GM19023 (cell line): Measurements from ENCODE around the gene SPAG9.
"Not testable (repeated sequence)": the region's sequence is repeated elsewhere in the genome, so short reads cannot be mapped to it uniquely, and the experiment has no call there.

Experiments used
- ATAC-seq: cut with Tn5 transposase; IDR thresholded peaks from one replicate; pipeline ENCODE4 v1.9.1; 2021; ENCODE audit warnings: mild to moderate bottlenecking, moderate library complexity; ENCODE audit not compliant: unreplicated experiment

Gene SPAG9

GRCh38 chr17:50943575-50943933, 177.1 kb downstream of the SPAG9 start:
- ATAC-seq: no peak

GRCh38 chr17:50941676-50942048, 179.0 kb downstream of the SPAG9 start:
- ATAC-seq: not testable (repeated sequence)

DNA sequence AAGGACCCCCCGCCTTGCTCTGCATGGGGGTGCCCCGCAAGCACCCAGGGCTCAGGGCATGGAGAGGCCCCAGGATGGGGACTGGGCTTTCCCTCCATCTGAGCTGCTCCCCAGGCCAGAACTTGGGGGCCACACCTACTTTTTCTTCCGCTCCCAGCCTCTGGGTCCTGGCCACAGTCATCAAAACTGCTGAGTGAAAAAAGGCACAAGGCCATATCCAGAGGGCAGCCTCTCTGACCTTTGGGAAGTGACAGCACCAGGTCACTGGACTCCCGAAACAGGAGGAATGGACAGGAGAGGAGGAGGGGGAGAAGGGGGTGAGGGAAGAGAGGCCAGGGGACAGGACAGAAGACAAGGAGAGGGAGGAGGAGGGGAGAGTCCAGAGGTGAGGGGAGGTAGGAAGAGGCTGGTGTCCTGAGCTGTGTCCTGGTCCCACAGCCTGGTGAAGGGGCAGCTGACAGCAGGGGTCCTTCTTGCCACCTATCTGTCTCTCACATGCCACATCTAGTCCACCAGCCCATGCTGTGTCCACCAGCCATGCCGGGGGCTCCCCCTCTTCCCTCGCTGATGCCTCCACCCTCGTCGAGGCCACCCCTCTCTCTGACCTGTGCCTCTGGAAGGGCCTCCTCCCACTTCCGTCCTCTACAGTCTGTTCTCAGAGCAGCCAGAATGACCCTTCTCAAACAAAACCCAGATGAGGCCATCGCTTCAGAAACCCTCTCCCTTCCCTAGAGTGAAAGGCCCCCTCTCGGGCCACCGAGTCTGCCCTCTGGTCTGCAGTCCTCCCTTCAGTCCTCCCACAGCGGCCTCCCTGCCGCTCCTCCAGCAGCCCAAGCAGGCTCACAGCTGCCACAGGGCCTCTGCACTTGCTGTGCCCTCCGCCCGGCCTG, 180.6 kb downstream of the SPAG9 start:
- ATAC-seq: no peak

DNA sequence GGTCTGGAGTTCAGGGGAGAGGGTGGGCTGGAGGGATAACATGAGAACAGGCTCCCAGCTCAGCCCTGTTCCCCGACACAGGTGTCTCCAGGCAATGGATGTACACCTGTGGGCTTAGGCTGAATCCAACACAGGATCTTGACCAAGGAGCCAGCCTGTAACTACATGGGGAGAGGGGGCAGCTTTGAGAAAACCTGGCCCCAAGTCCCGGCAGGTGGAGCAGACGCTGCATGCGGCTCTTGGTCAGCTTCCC, 181.2 kb downstream of the SPAG9 start:
- ATAC-seq: no peak

DNA sequence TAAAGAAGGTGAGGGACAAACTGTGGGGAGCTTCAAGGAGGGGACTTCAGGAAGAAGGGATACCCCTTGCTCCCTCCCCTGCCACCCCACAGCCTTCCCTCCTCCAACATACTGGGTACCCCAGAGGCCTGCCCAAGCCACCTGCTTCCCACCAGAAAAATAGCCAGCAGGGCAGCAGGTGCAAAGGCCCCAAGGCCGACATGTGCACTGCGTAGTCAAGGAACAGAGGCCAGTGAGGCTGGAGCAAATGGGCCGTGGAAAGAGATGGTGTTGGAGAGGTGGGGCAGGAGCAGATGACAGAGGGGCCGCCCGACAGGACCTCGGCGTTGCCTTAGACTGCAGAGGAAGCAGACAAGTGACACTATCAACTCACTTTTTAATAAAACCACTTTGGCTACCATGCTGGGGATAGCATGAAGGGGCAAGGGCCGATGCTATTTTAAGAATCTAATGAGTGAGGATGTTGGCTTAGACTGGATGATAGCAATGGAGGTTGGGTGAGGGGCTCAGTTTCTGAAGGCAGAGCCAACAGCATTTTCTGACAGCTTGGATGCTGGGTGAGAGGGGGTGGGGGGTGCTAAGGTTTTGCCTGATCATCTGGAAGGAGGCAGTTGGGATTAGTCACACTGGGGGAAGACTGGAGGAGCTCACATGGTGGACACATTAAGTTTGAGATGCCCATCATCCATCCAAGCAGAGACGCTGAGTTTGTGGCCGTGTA, 181.7 kb downstream of the SPAG9 start:
- ATAC-seq: no peak

GRCh38 chr17:50935996-50936266, 184.7 kb downstream of the SPAG9 start:
- no peak for ATAC-seq

DNA sequence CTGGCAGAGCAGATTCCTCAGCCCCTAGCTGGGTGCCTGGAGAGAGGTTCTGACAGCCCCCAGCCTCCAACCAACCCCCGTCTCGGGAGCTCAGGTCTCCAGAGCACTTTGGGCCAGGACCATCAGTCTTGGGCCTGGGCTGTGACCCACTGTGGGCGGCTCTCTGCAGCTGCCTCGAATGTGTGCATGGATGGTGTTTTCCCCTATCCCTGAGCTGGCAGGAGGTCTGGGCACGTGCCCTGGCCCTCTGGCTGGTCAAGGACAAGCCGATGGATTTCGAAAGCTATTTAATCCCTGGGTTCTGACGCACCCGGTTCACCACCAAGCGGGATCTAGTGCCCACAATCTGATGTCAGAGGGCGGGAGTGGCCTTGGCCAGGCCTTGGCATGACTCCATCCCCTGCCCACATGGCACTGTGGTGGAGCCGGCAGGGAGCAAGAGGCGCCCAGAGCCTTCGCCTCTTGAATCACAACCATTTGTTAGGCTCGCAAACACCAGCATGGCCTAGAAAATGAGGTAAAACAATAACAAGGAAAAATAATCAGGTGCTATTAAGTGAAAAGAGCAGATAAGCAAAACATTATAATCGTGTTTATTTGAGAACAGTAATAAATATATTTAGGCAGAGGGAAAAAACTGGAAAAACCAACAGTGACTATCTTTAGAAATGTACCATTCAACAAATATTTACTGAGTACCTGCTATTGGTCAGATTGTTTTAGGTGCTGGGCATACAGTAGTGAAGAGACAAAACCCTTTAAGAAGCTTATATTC, 185.3 kb downstream of the SPAG9 start:
- no peak for ATAC-seq

- no peak for ATAC-seq
These were observed 185.9 kb downstream of the SPAG9 start for GRCh38 chr17:50934672-50935220.

GRCh38 chr17:50934161-50934560, 186.5 kb downstream of the SPAG9 start:
- no peak for ATAC-seq

DNA sequence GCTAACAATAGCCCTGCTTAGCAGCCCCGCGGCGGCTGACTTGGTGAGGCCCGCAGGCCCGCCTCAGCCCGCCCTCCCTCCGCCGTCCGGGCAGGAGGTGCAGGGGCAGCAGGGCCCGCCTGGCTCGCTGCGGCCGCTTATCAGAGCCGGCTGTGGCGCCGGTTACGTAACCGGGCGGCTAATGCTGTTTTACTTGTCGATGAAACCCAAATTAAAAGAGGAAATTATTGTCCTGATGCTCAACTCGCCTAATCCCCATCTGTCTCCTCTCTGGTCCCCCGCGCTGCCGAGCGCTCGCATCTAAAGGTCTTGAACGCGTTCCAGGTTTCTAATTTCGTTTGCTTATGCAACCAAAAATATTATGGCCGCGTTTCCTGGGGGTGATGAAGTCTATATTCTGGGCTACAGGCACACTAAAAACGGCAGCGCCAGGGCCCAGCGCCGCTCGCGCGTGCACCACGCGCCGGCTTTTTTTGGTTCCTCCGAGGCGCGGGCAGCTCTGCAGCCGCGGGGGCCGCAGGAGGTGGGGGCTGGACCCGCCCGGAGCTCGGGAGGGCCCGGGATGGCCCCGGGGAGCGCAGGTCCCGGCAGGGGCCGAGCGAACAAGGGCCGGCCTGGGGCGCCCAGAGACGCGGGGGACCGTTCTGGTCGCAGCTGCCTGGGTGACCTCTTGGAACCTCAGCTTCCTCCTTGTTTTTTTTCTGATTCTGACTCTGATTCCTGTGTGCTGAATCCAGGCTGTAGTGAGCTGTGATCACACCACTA, 189.3 kb downstream of the SPAG9 start:
- ATAC-seq: peak; percentile 53

DNA sequence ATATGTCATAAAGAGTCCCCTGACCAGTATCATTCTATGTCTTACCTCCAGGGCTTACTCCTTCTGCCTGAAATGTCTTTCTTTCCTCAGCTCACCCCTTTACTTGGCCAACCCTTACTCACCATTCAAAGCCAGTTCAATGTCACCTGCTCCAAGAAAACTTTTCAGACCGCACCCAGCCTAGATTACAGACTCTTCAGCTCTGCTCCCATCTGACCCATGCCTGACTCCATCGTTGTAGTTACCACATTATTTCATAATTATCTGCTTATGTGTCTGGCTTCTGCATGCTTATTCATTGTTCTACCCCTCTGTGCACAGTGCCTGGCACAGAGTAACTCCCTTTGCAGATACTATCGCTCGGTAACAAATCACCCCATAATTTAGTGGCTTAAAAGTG, 192.0 kb downstream of the SPAG9 start:
- ATAC-seq: no peak

- no peak for ATAC-seq
These were observed 193.4 kb downstream of the SPAG9 start for GRCh38 chr17:50927287-50927686.

DNA sequence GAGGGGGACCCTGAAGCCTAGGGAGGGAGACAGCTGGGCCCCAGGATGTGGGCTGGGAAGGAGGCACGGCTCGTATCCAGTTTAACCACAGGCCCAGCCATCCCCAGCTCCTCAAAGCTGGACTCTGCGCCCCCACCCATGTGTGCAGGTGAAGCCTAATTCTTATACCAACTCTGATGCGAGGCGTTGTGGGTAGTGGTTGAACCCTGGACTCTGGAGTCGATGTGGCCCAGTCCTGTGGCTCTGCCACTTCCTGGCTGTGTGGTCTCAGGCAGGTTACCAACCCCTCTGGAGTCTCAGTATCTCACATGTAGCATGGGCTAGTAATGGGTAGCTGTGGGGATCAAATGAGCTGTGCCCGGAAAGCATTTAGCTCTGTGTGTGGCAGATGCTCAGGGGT, 194.1 kb downstream of the SPAG9 start:
- no peak for ATAC-seq

- no peak for ATAC-seq
These were observed 195.3 kb downstream of the SPAG9 start for GRCh38 chr17:50925296-50925891.

DNA sequence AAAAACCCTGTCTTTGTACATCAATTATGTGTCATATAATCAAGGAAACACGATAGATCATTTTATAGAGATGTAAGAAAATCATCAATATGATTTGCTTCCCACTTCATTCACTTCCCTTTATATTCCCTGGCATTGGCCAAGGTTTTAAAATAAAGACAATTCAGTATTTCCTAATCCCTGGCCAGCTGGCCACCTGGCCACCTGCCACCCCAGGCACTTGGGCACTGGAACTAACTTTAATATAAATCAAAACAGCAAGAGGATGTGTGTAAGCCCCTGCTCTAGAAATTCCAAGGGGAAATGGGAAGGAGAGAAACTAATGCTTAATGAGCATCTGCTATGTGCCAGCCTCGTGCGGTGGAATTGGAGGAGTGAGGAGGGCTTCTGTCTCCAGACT, 195.9 kb downstream of the SPAG9 start:
- ATAC-seq: no peak

- no peak for ATAC-seq
These were observed 196.4 kb downstream of the SPAG9 start for GRCh38 chr17:50924300-50924699.

DNA sequence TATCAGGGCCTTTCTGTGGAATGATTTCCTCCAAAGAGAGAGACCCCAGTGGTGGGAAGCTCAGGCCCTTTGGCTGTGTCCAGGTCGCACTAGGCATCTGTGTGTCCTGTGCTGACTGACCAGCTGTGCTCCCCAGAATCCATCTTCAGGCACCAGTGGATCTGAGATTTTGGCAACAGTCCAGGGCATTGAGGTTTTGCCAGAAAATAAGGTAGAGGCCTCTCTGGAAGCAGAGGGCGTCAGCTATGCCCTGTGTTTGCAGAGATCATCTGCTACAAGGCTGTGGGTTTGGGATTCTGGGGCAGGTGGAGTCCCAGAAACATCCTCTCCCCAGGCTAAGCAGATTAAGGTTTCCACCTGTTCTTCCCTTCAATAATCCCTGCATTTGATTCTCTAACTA, 197.1 kb downstream of the SPAG9 start:
- ATAC-seq: no peak

DNA sequence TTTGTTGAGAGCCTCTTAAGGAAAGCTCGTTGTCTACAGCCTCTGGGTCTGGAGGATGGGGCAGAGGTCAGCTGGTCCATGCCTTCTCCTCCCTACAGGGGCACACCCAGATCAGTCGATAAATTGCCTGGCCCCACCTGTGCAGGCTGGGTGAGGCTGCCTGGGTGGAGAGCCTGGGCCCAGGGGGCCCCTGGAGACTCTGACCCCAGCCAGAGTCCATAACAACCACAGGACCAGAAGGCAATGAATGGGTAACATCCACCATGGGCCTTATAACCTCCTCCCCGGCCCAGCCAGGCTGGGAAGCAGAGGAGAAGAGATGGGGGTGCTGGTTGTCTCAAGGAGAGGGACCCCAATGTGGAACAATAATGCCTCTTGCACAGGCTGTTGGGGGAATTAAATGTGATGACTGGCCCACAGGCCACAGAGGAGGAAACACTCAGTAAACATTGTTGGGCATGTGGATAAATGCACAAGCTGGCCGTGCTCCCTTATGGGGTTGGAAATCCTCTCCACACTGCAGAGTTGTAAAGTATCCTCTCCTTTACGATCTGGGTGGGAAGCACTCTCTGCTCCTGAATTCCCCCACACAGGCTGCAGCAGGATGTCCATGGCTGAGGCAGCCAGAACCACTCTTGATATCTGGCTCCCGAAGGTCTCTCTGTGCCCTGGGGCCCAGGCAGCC, 197.8 kb downstream of the SPAG9 start:
- no peak for ATAC-seq

DNA sequence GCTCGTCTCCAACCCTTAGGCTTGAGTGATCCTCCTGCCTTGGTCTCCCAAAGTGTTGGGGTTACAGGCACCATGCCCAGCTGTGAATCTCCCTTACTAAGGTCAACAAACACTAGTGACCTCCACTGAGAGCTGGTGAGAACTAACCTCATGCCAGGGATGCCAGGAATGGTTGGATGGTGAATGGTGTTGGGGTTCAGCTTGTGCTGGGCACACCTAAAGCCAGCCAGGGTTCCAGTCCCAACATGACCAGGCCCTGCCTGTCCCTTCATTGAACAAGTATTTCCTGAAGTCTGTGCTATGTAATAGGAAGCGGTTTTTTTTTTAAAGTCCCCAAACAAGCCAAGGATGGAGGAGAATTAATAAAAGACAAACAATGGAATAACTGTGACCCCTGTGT, 198.6 kb downstream of the SPAG9 start:
- ATAC-seq: no peak

DNA sequence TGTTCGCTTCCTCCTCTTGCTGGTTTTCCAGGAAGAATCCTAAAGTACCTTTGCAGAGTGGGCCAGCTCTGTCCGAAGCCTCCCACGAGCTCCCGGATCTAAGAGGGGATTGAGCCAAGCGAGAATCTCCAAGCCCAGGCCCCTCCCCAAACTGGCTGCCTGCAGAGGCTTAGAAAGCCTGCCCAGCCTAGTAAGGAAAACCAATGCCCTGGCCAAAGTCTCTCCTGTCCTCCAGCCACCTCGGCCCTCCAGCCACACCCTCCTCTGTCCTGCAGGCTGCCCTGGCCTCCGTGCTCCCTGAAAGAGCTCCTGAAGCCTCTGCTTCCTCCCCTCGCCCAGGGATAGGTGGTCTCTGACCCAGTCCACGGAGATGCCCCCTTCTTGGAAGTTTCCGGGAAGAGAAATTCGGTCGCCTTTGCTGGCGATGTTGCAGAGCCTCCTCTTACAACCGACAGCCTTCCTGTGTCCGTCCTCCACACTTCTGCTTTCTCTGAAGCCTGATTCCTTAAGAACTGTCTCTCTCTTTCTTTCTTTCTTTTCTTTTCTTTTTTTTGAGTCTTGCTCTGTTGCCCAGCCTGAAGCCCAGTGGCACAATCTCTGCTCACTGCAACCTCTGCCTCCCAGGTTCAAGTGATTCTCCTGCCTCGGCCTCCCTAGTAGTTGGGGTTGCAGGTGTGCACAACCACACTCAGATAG, 199.6 kb downstream of the SPAG9 start:
- no peak for ATAC-seq
